CD14-positive monocyte (primary cell): Measurements from ENCODE around the gene SLAMF6. TPM values are rescaled to one million over a fixed set of nuclear protein-coding genes. Genes with fewer than 3 reads are reported as not detected.
"Not testable (repeated sequence)": the region's sequence is repeated elsewhere in the genome, so short reads cannot be mapped to it uniquely, and the experiment has no call there.

Experiments
- DNase-seq, 3 donors: peaks; one replicate each; pipeline ENCODE4 v3.0.0-alpha.2; 2011 to 2022
- H2AFZ ChIP-seq: 2 replicates; pipeline ENCODE4 v1.6.0; 2012; ENCODE audit warnings: mild to moderate bottlenecking, low read depth, low read length, inconsistent platforms; ENCODE audit not compliant: insufficient read depth, poor library complexity, severe bottlenecking
- H3K27ac ChIP-seq, 2 donors: 1 replicate in 1 of 2; 2 replicates in 1 of 2; pipeline ENCODE4 v1.5.1; 2012 to 2013; ENCODE audit warnings: low read length in 2 of 2, control low read depth in 1 of 2, inconsistent platforms in 1 of 2, low read depth in 1 of 2, mild to moderate bottlenecking in 1 of 2
- H3K27me3 ChIP-seq, 2 donors: one replicate each; pipeline versions ENCODE4 v1.6.0 to v1.6.1; 2011 to 2013; ENCODE audit warnings: low read length in 2 of 2; ENCODE audit not compliant: control insufficient read depth in 2 of 2, insufficient read depth in 2 of 2
- H3K36me3 ChIP-seq, 2 donors: replicated peaks in 1 of 2; 1 replicate in 1 of 2; 2 replicates in 1 of 2; pipeline versions ENCODE4 v1.5.1 to v1.6.1; 2012 to 2013; ENCODE audit warnings: low read length in 2 of 2, control low read depth in 1 of 2, inconsistent platforms in 1 of 2, mild to moderate bottlenecking in 1 of 2; ENCODE audit not compliant: insufficient read depth in 2 of 2, control insufficient read depth in 1 of 2
- H3K4me1 ChIP-seq, 2 donors: 1 replicate in 1 of 2; 2 replicates in 1 of 2; pipeline versions ENCODE4 v1.5.1 to v1.6.1; 2012 to 2013; ENCODE audit warnings: low read length in 2 of 2, control low read depth in 1 of 2, inconsistent platforms in 1 of 2, mild to moderate bottlenecking in 1 of 2, moderate library complexity in 1 of 2; ENCODE audit not compliant: insufficient read depth in 2 of 2, control insufficient read depth in 1 of 2
- H3K4me2 ChIP-seq: replicated peaks from 2 replicates; pipeline ENCODE3; 2012; ENCODE audit warnings: low read length, moderate library complexity, mild to moderate bottlenecking; ENCODE audit not compliant: poor library complexity, severe bottlenecking; ENCODE audit errors: extremely low read depth
- H3K4me3 ChIP-seq, 3 experiments: fragments of 200-600 bp in 1 of 3; sonication (generic) in 1 of 3; replicated peaks in 1 of 3; 1 replicate in 2 of 3; 2 replicates in 1 of 3; pipeline ENCODE4 v1.5.1; 2011 to 2013; ENCODE audit warnings: low read length in 3 of 3, mild to moderate bottlenecking in 3 of 3, control low read depth in 2 of 3, low read depth in 2 of 3, inconsistent platforms in 1 of 3, moderate library complexity in 1 of 3
- H3K79me2 ChIP-seq: 2 replicates; pipeline ENCODE4 v1.6.0; 2012; ENCODE audit warnings: mild to moderate bottlenecking, control low read depth, inconsistent platforms, low read length, moderate library complexity; ENCODE audit not compliant: insufficient read depth
- H3K9ac ChIP-seq: 2 replicates; pipeline ENCODE4 v1.6.0; 2017; ENCODE audit warnings: low read length, mild to moderate bottlenecking; ENCODE audit not compliant: insufficient read depth, poor library complexity, severe bottlenecking
- H3K9me3 ChIP-seq, 2 donors: replicated peaks in 1 of 2; 1 replicate in 1 of 2; 2 replicates in 1 of 2; pipeline versions ENCODE4 v1.5.1 to v1.6.1; 2012 to 2013; ENCODE audit warnings: low read length in 2 of 2, control low read depth in 1 of 2; ENCODE audit not compliant: control insufficient read depth in 1 of 2, insufficient read depth in 1 of 2
- H4K20me1 ChIP-seq: 2 replicates; pipeline ENCODE4 v1.6.0; 2012; ENCODE audit warnings: mild to moderate bottlenecking, low read length, control low read depth, moderate library complexity; ENCODE audit not compliant: insufficient read depth
- H3K27ac Mint-ChIP-seq, 7 donors: one replicate each; pipeline ENCODE4 v1.8.0; 2020; ENCODE audit warnings: mild to moderate bottlenecking in 7 of 7, mixed read lengths in 7 of 7, moderate library complexity in 6 of 7, inconsistent platforms in 2 of 7
- H3K27me3 Mint-ChIP-seq, 3 donors: one replicate each; pipeline ENCODE4 v1.8.0; 2021 to 2022; ENCODE audit warnings: low read depth in 3 of 3, mild to moderate bottlenecking in 3 of 3, mixed read lengths in 3 of 3, moderate library complexity in 3 of 3, inconsistent platforms in 1 of 3
- H3K36me3 Mint-ChIP-seq, 2 donors: one replicate each; pipeline ENCODE4 v1.8.0; 2020; ENCODE audit warnings: mixed read lengths in 2 of 2, inconsistent platforms in 1 of 2, mild to moderate bottlenecking in 1 of 2
- H3K4me1 Mint-ChIP-seq: one replicate; pipeline ENCODE4 v1.8.0; 2020; ENCODE audit warnings: mild to moderate bottlenecking, mixed read lengths
- H3K4me3 Mint-ChIP-seq, 2 donors: one replicate each; pipeline ENCODE4 v1.8.0; 2020; ENCODE audit warnings: mild to moderate bottlenecking in 2 of 2, mixed read lengths in 2 of 2, moderate library complexity in 1 of 2
- H3K9me3 Mint-ChIP-seq, 7 donors: one replicate each; pipeline ENCODE4 v1.8.0; 2020 to 2022; ENCODE audit warnings: mixed read lengths in 7 of 7, mild to moderate bottlenecking in 6 of 7, moderate library complexity in 6 of 7, inconsistent platforms in 2 of 7
- CTCF ChIP-seq: fragments of 200-600 bp; IDR thresholded peaks from one replicate; pipeline ENCODE4 v1.8.0; 2022; ENCODE audit warnings: antibody characterized with exemption, mild to moderate bottlenecking
- WGBS: methylation state at CpG from one replicate; pipeline ENCODE4 v1.1.5; 2013; ENCODE audit warnings: missing lambda C conversion rate; ENCODE audit not compliant: insufficient coverage; 5-methylcytosine and 5-hydroxymethylcytosine counted together
- intact Hi-C, 2 donors: fragments of 100-400 bp; cut with micrococcal nuclease; formaldehyde crosslinking; loops; one replicate each; pipeline versions ENCODE4 v1.15.0 to v1.15.1; 2023
- polyA plus RNA-seq, 3 donors: library from polyadenylated mRNA; depleted of rRNA in 1 of 3; unstranded in 2 of 3; stranded (reverse) in 1 of 3; fragments of 300-500 nt in 2 of 3; fragments of >200 nt in 1 of 3; fragmentation: Illumina TruSeq in 2 of 3; gene quantifications; 1 replicate in 2 of 3; 2 replicates in 1 of 3; pipeline ENCODE4 v1.2.3, GENCODE V29; 2012 to 2021

SLAMF6 gene
- polyA plus RNA-seq, 3 donors = 0.32 to 0.72 (median 0.50) TPM

DNA sequence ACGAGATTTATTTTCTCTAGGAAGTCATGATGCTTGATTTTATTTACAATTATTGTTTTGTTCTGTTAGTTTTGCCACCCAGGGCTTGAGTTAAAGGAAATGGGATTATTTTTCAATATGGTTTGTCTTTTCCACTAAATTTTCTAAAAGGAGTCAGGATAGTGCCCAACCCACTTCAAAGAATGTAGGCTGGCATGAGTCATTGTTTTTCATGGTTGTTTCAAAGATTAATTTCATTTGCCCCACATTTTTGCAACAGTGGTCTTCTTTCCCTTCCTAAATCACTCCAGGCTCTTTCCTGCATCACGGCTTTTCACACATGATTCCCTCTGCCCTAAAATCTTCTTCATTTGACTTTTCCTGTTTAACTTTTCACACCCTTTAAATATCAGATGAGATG is 2.5 kb downstream of the SLAMF6 start:
- no peaks in the 10 kb centered on the region for H3K27me3 ChIP-seq
- H3K9me3 ChIP-seq = no peaks in the 10 kb centered on the region
- TF ChIP-seq CTCF = no peak
- no peaks in the 10 kb centered on the region for H3K36me3 Mint-ChIP-seq
- intact Hi-C loops = no loop called here
- H3K36me3 ChIP-seq = no peaks in the 10 kb centered on the region
- H3K9me3 Mint-ChIP-seq = peaks cover 1 to 6% (median 6%) of the 10 kb centered on the region in 7 donors
- peaks cover 28% of the 10 kb centered on the region for H3K4me1 Mint-ChIP-seq
- H3K4me3 ChIP-seq = no peak overlapping the region
- H3K9ac ChIP-seq = no peak overlapping the region
- H2AFZ ChIP-seq = no peak overlapping the region
- no peak overlapping the region for H3K27ac ChIP-seq
- WGBS = 11% methylated on average over 1 of the region's 2 CpGs
- H3K4me2 ChIP-seq = no peak overlapping the region
- peaks cover 2 to 5% (median 2%) of the 10 kb centered on the region in 3 donors for H3K27me3 Mint-ChIP-seq
- DNase-seq = no peak
- no peak overlapping the region for H3K4me3 Mint-ChIP-seq
- no peaks in the 10 kb centered on the region for H4K20me1 ChIP-seq
- no peaks in the 10 kb centered on the region for H3K79me2 ChIP-seq
- H3K27ac Mint-ChIP-seq = peak overlapping the region in 1 of 7 donors; percentile 69
- peaks cover 0 to 10% of the 10 kb centered on the region in 2 donors for H3K4me1 ChIP-seq

DNA sequence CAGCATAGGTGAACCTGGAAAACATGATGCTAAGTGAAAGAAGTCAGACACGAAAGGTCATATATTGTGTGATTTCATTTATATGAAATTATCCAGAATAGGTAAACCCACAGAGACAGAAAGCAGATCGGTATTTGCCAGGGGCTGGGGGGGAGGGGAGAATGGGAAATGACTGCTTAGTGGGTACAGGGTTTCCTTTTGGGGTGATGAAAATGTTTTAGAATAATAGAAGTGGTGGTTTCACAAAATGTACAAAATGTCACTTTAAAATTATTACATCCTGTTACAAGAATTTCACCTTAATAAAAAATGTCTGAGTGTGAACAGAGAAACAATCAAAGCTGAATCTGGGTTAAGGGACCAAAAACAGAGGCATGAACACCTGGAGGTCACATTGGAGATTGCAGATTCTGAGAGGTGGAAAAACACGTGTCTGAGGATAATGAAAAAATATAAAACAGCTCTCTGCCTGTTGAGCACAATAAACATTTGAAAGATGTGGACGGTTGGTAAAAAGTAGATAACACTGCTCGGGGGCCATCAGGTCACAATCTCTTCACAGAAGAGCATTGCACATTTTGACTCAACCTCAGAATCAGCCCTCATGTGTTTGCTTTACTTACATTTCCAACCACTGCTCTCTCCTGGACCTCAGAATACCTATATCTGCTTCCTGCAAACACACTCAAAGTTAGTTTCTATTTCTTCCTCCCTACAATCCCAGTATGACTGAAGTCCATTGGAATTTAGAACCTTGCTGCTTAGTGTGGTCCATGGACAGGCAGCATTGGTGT is 3.2 kb downstream of the SLAMF6 start:
- Histone ChIP-seq H3K9ac (no peak overlapping the region), H3K4me2 (no peak overlapping the region), H4K20me1 (no peaks in the 10 kb centered on the region), H3K79me2 (no peaks in the 10 kb centered on the region), H2AFZ (peak overlapping the region; percentile 46), H3K27me3 (no peaks in the 10 kb centered on the region), H3K4me3 (no peak overlapping the region), H3K36me3 (no peaks in the 10 kb centered on the region), H3K4me1 (peaks cover 0 to 10% of the 10 kb centered on the region in 2 donors), H3K27ac (no peak overlapping the region), H3K9me3 (no peaks in the 10 kb centered on the region)
- intact Hi-C loops = no loop called here
- peaks cover 2 to 5% (median 2%) of the 10 kb centered on the region in 3 donors for H3K27me3 Mint-ChIP-seq
- H3K36me3 Mint-ChIP-seq = no peaks in the 10 kb centered on the region
- 0% methylated on average over 1 of the region's 5 CpGs for WGBS
- TF ChIP-seq CTCF = peak; percentile 17
- no peak overlapping the region for H3K27ac Mint-ChIP-seq
- DNase-seq = no peak
- no peak overlapping the region for H3K4me3 Mint-ChIP-seq
- H3K9me3 Mint-ChIP-seq = peaks cover 0 to 5% (median under 1%) of the 10 kb centered on the region in 7 donors
- H3K4me1 Mint-ChIP-seq = peaks cover 28% of the 10 kb centered on the region

DNA sequence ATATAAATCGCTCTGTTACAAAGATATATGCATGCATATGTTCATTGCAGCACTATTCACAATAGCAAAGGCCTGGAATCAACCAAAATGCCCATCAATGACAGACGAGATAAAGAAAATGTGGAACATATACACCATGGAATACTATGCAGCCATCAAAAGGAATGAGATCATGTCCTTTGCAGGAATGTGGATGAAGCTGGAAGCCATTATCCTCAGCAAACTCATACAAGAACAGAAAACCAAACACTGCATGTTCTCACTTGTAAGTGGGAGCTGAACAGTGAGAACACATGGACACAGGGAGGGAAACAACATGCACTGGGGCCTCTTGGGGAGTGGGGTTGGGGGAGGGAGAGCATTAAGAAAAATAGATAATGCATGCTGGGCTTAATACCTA is 5.5 kb downstream of the SLAMF6 start:
- H3K4me1 ChIP-seq, intact Hi-C loops, H3K27me3 ChIP-seq, H3K4me3 Mint-ChIP-seq, H3K36me3 ChIP-seq, H3K9ac ChIP-seq, H3K27ac Mint-ChIP-seq, H3K36me3 Mint-ChIP-seq, H3K27ac ChIP-seq, H3K79me2 ChIP-seq, H3K4me2 ChIP-seq, DNase-seq, H3K9me3 ChIP-seq, H2AFZ ChIP-seq, H3K4me3 ChIP-seq, H3K27me3 Mint-ChIP-seq, H3K9me3 Mint-ChIP-seq, H4K20me1 ChIP-seq: not testable (repeated sequence)
- H3K4me1 Mint-ChIP-seq = peaks cover 21% of the 10 kb centered on the region
- WGBS = no CpG with 5 or more reads among the region's 2 CpGs
